Endothelial cell of umbilical vein (primary cell): Measurements from ENCODE around the gene PPP1R3G.

Source experiments
- CTCF ChIP-seq, 2 donors: IDR thresholded peaks; 1 replicate in 1 of 2; 2 replicates in 1 of 2; pipeline ENCODE4 v1.5.1; 2011; ENCODE audit warnings: low read length in 2 of 2, mild to moderate bottlenecking in 2 of 2, moderate library complexity in 2 of 2, control low read depth in 1 of 2, inconsistent platforms in 1 of 2, low read depth in 1 of 2; ENCODE audit not compliant: insufficient read depth in 1 of 2; ENCODE audit errors: extremely low read depth in 1 of 2
- POLR2AphosphoS5 ChIP-seq: IDR thresholded peaks from 2 replicates; pipeline ENCODE4 v1.6.1; 2012; ENCODE audit warnings: low read depth, mild to moderate bottlenecking, control low read depth, low read length, moderate library complexity; ENCODE audit not compliant: insufficient read depth

GRCh38 chr6:5089481-5090438 is 4.6 kb downstream of the PPP1R3G start:
- no peak for TF ChIP-seq POLR2AphosphoS5
- TF ChIP-seq CTCF (IDR thresholded peaks at IDR 0.05; ENCODE audit: extremely low read depth in 1 of 2, insufficient read depth in 1 of 2, low read depth in 1 of 2, low read length in 2 of 2) = no peak
